ENCODE results near the gene PRRC2B. TPM values are rescaled to one million over a fixed set of nuclear protein-coding genes. Genes with fewer than 3 reads are reported as not detected.

PRRC2B gene
- total RNA-seq, 1 experiment from 2014 or later, result 170 TPM

- POLR2A ChIA-PET, result no interaction called here
- no peak for TF ChIP-seq SIN3A (IDR thresholded peaks at IDR 0.05; ENCODE audit: low read depth)
- no peak for TF ChIP-seq EZH2 (IDR thresholded peaks at IDR 0.05)
- no peak for TF ChIP-seq CEBPB (IDR thresholded peaks at IDR 0.05; ENCODE audit: low read depth)
- no peak for TF ChIP-seq RAD21 (IDR thresholded peaks at IDR 0.05; ENCODE audit: low read depth)
- no peak for TF ChIP-seq EZH2phosphoT487 (IDR thresholded peaks at IDR 0.05; ENCODE audit: borderline replicate concordance)
- no peak for TF ChIP-seq YY1 (IDR thresholded peaks at IDR 0.05; ENCODE audit: extremely low read depth, insufficient replicate concordance, low read depth, low read length)
- no peak for TF ChIP-seq POLR2A (IDR thresholded peaks at IDR 0.05; ENCODE audit: borderline replicate concordance, extremely low read depth, insufficient read depth, insufficient read length)
- no peak for TF ChIP-seq JUND (IDR thresholded peaks at IDR 0.05)
- TF ChIP-seq SRF (IDR thresholded peaks at IDR 0.05; ENCODE audit: low read depth), result no peak
- no peak for TF ChIP-seq CBX3 (IDR thresholded peaks at IDR 0.05; ENCODE audit: low read depth)
- no peak for TF ChIP-seq SP1 (IDR thresholded peaks at IDR 0.05; ENCODE audit: low read depth)
- no peak for TF ChIP-seq POLR2AphosphoS5 (IDR thresholded peaks at IDR 0.05; ENCODE audit: low read depth, low read length)
- no peak for TF ChIP-seq CTCF (IDR thresholded peaks at IDR 0.05 in 2 of 3, conservative IDR thresholded peaks at IDR 0.05 in 1 of 3; ENCODE audit: borderline replicate concordance in 1 of 3, insufficient read depth in 1 of 3, low read depth in 2 of 3, low read length in 2 of 3)
Observed at GRCh38 chr9:131483319-131484050, 89.6 kb downstream of the PRRC2B start.

More at GRCh38 chr9:131483319-131484050, 89.6 kb downstream of the PRRC2B start:
- no peaks in the 10 kb centered on the region for H3K9me2 ChIP-seq (ENCODE audit: insufficient read depth)
- no peak overlapping the region for H3K4me3 ChIP-seq (replicated peaks in 1 of 2; ENCODE audit: low read depth in 1 of 2, low read length in 2 of 2)
- no peaks in the 10 kb centered on the region for H3K9me3 ChIP-seq (ENCODE audit: control insufficient read depth in 1 of 2, insufficient read depth in 1 of 2, low read depth in 1 of 2, low read length in 2 of 2)
- no peaks in the 10 kb centered on the region for H3K4me1 ChIP-seq (ENCODE audit: control insufficient read depth in 1 of 2, insufficient read depth in 2 of 2, low read length in 2 of 2)
- no peak overlapping the region for H3K27ac ChIP-seq (ENCODE audit: low read depth, low read length)
- H3K36me3 ChIP-seq (ENCODE audit: control insufficient read depth in 1 of 2, insufficient read depth in 2 of 2, low read length in 2 of 2), result peaks cover 71 to 85% of the 10 kb centered on the region in 2 experiments
- H2AFZ ChIP-seq (ENCODE audit: low read depth, low read length, poor library complexity, severe bottlenecking), result no peak overlapping the region
- intact Hi-C loops (cut with micrococcal nuclease), result no loop called here
- ChIA-PET RAD21 (ENCODE audit: low non-redundant PET in 1 of 2, low total read pairs in 2 of 2, uncharacterized antibody in 2 of 2, unreplicated experiment in 2 of 2) (no interaction called here), CTCF (no interaction called here)
- H3K4me2 ChIP-seq (ENCODE audit: low read length), result no peak overlapping the region
- BruUV-seq (replicated peaks), result no TSS peak
- DNase-seq (ENCODE audit: low read depth, low spot score) (no peak), ATAC-seq (no peak)
- peaks cover 35% of the 10 kb centered on the region; the same call in 1 of the 2 replicates for H3K79me2 ChIP-seq (ENCODE audit: insufficient read depth, low read length)
- no peaks in the 10 kb centered on the region for H3K27me3 ChIP-seq (ENCODE audit: insufficient read depth, low read length)
- H3K9ac ChIP-seq (ENCODE audit: low read length), result no peak overlapping the region
- peaks cover 6% of the 10 kb centered on the region; the same call in 1 of the 2 replicates for H4K20me1 ChIP-seq (ENCODE audit: insufficient read depth)

Data from HCT116 (cell line).